Cerebellar nuclear complex (tissue), 1 donor: ENCODE results near the gene DNAJB1.
A peak's percentile ranks its signal among the peaks of the same experiment; 100 is the strongest.
"Not testable (repeated sequence)": the region's sequence is repeated elsewhere in the genome, so short reads cannot be mapped to it uniquely, and the experiment has no call there.

Source experiments
- DNase-seq, 2 experiments: peaks; one replicate each; lab custom pipeline; 2025; lab: John Stamatoyannopoulos, UW

Gene DNAJB1

GRCh38 chr19:14517840-14518505 is at the start of gene DNAJB1:
TSS of gene DNAJB1 (minus strand) at chr19:14518397. CDS start at chr19:14518349, 48 bp downstream.
- peak in 1 of 2 experiments; percentile 21 for DNase-seq

DNA sequence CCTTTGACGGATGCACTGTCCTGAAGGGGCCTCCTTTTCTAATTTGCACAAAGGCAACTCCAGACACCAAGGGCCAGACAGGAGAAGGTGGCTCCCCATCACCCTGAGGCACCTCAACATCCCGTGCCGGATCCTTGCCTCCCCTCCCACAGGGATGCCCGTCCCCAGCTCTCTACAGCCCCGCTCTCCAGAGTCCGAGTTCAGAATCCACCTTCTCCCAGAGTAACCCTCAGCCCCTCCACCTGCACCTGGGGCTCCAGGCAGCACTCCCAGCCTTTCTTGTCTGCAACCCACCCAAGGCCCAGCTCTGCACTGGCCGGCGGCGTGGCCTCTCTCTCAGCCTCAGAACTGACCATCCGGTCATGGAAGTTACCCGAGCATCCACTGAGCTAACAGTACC is 48.9 kb upstream of the DNAJB1 start:
- DNase-seq, result no peak

DNA sequence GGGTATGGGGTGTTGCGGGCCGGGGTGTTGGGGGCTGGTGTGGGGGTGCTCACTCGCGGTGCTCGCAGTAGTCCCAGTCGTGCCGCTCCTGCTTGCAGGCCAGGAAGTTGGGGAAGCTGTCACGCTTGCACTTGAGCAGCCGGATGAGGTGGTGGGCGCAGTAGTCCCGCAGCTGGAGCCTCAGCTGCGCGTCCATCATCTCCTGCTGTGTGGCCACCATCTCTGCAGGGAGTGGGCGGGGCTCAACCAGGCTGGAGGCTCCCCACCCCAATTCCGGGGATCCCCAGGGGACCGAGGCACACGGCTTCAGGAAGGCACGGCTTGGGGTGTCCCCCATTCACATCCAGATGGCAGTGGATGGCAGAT is 48.5 kb upstream of the DNAJB1 start:
- DNase-seq, result no peak

DNA sequence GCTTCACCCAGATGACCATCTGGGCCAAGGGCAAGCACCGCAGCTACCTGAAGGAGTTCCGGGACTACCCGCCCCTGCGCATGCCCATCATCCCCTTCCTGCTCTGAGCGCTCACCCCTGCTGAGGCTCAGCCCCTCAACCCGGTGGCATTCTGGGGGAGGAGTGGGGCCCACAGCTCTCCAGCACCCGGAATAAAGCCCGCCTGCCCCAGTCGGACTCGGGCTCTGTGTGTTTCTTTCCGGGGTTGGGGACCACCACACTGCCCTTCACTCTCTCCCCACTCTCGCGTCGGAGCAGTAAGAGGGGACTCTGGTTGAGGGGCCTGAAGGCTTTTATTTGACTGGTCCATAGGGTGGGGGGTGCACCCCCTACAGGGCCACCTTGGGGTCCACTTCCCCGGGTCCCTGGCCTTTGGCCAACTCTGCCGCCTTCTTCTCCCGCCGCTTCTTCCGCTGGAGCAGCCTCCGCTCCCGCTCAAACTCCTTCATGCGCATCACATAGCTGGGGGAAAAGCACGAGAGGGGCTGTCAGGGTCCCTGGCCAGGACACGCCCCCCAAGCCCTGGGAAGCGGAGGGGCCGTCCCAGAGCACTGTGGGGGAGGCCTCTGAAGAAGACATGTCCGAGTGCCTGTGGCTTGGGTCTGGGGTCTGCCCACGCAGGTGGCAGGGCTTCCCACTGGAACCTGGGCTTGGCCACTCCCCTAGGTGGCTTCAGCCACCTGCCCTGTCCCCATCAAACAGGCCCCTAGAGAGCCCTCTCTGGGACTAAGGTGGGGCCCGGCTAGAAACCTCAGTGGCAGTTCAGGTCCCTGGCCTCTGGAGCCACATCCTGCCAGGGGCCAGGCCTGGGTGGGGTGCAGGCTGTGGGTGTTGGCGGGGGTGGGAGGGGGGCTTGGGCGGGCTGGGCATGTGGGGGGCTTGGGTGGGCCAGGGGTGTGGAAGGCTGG is 47.8 kb upstream of the DNAJB1 start:
- DNase-seq, result no peak

DNA sequence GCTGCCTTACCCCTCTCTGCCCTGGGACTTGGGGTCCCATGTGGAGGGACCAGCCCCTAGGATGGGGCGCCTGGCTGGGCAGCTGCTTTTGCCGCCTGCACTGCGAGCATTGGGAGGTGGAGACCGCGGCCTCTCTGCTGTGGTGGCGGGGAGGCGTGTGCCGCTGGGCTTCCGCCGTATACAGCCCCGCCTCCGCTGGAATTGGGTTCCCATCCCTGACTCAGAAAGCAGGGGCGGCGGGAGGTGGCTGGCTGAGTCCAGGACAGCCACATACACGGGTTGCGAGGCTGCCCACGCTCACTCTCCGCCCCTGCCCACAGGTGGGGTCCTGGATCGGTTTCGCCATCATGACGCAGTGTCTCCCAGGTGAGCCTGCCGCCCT is 47.1 kb upstream of the DNAJB1 start:
- DNase-seq, result no peak

DNA sequence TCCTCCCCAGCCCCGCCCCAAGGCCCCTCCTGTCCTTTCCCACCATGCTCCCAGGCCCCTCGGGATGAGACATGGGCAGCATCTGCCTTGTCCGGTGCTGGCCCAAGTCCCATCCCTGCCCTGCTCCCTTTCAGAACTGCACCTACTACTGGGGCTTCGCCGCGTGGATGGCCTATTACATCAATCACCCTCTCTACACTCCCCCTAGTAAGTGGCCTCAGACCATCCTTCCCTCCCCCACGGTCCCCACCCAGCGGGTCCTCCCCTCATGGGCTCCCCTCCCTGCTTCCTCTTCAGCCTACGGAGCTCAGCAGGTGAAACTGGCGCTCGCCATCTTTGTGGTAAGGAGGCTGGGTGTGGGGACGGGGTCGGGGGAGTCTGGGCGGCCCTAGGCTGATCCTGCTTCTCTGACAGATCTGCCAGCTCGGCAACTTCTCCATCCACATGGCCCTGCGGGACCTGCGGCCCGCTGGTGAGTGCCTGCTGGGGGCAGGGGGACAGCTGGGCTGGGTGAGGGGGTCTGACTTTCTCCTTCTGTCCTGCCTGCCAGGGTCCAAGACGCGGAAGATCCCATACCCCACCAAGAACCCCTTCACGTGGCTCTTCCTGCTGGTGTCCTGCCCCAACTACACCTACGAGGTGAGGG is 46.6 kb upstream of the DNAJB1 start:
- DNase-seq, result not testable (repeated sequence)

DNA sequence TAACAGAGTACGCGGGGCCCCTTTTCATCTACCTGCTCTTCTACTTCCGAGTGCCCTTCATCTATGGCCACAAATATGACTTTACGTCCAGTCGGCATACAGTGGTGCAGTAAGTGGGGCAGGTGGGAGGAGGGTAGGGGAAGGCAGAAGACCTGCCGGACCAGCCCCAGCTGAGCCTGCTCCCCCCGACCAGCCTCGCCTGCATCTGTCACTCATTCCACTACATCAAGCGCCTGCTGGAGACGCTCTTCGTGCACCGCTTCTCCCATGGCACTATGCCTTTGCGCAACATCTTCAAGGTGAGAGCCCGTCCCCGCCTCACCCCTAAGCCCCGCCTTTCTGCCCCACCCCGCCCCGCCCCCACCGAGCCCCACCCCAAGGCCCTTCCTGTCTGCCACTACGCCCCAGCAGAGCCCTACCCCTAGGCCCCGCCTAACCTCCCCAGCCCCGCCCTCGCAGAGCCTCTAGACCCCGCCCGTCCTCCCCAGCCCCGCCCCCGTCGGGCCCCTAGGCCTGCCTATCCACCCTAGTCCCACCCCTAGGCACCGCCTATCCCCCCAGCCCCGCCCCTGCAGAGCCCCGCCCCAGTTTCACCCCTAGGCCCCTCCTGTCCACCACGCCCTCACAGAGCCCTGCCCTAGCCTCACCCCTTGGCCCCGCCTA is 45.9 kb upstream of the DNAJB1 start:
- DNase-seq, result no peak

GRCh38 chr19:14563590-14563926 is 45.4 kb upstream of the DNAJB1 start:
- DNase-seq, result no peak

DNA sequence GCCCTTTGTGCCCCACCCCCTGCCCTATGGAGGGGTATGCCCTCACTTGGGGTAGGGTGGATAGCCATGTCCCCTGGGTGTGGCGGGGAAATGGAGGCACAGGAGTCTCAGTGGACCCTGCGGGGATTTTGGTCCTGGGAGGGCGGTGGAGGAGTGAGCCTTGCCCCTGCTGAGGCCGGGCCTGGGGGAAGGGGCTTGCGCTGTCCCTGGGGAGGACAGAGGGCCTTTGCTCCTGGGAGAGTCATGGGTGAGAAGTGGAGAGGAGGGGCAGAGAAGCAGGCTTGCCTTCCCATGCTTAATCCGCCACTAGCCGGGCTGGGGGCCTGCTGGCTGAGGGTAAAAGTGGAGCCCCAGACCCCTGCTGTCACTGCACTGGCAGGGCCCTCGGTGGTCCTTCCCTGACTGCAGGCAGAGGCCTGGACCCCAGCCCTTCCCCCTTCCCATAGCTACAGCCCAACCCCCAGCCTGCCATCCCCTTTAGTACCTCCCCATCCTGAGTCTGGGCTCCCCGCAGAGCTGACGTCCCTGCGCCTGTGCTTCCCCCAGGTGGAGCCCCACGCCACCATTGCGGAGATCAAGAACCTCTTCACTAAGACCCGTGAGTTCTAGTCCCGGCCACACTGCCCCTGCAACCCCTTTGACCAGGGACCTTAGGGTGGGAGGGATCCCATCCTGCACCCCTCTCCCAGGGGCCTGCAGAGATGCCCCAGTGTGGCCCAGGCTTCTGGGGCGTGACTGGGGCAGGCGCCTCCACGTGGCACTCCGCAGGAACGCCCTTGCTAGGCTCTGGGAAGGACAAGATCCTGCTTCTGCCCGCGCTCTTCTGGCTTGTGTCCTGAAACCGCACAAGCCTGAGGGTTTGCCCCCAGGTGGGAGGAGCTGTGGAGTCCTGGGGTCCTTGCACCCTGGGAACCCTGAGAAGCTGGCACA is 44.7 kb upstream of the DNAJB1 start:
- DNase-seq, result no peak

DNA sequence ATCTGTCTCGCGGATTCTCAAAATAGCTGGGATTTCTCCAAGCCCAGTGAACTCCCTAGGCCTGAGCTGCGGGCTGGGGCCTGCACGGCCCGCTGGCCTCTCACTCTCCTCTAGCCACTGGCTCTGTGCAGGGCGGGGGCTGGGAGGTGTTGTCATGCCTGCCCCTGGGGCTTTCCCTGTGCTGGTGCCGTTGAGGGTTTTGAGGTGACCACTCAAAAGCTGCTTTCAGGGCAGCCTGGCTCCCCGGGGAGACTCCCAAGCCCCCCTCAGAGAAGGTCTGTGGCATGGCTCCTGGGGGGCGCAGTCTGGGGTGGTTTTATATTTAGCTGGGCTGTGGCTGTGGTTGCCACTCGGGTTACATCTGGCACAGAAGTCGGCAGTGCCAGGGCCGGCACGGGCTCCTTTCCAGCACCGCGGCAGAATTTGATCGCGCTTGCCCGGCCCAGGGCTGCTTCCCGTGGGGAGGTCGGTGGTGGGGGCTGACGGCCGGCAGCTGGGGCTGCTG is 43.7 kb upstream of the DNAJB1 start:
- DNase-seq, result no peak

- no peak for DNase-seq
Observed at GRCh38 chr19:14561249-14561648, 43.1 kb upstream of the DNAJB1 start.

DNA sequence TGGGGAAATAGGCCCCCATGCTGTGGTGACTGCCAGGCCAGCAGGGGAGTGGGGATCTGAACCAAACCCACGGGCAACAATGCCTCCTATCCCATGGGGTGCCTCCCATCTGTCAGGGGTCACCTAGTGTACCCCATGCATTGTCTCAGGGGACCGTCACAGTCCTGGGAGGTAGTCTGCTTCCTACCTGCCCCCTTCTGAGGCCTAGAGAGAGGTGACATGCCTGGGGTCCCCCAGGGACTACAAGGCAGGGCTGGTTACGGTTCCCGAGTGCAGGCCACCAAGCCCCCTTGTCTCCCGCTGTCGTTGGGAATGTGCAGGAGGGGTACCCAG is 42.5 kb upstream of the DNAJB1 start:
- no peak for DNase-seq

- DNase-seq, result no peak
Observed at GRCh38 chr19:14559916-14560775, 41.9 kb upstream of the DNAJB1 start.

- no peak for DNase-seq
Observed at GRCh38 chr19:14558370-14559066, 40.3 kb upstream of the DNAJB1 start.

GRCh38 chr19:14556662-14557188 is 38.5 kb upstream of the DNAJB1 start:
- DNase-seq, result no peak

DNA sequence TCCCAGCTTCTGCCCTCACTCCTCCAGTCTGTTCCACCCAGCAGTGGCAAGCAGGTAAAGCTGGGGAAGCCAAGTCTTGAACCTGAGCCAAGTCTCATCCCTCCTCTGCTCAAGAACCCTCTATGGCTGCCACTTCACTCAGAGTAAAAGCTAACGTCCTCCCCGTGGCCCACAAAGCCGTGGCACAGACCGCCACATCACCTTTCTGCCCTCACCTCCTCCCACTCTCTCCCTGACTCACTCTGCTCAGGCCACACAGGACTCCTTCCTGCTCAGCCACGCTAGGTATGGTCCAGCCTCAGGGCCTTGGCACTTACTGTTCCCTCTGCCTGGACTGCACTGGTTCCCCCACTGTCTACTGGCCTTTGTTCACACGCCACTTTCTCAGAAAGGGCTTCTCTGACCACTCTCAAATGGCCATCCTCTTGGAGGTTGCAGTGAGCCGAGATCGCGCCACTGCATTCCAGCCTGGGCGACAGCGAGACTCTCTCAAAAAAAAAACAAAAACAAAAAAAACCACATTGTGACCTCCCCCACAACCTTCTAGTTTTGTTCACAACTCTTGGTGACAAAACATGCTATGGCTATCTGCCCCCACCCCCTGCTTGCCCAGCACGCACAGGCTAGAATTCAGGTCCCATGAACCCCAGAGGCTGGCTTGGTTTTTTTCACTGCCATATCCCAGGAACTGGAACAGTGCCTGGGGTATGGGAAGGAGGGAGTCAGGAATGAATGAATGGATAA is 37.9 kb upstream of the DNAJB1 start:
- DNase-seq, result no peak

- peak in 1 of 2 experiments; percentile 79 for DNase-seq
Observed at GRCh38 chr19:14554382-14554812, 36.2 kb upstream of the DNAJB1 start.

- no peak for DNase-seq
Observed at GRCh38 chr19:14553939-14554243, 35.7 kb upstream of the DNAJB1 start.
